IPS DF 6.9 (cell line): ENCODE results near the gene CDH4.

ENCODE experiments used
- DNase-seq: peaks from one replicate; pipeline ENCODE4 v3.0.0-alpha.2; 2013; ENCODE audit warnings: low read depth, low spot score
- H3K27ac ChIP-seq: one replicate; pipeline ENCODE4 v1.5.1; 2013; ENCODE audit warnings: low read length, control low read depth
- H3K27me3 ChIP-seq: 2 replicates; pipeline ENCODE4 v1.6.1; 2013; ENCODE audit warnings: mild to moderate bottlenecking, low read length; ENCODE audit not compliant: control insufficient read depth, insufficient read depth
- H3K36me3 ChIP-seq: 2 replicates; pipeline ENCODE4 v1.6.1; 2013; ENCODE audit warnings: low read length; ENCODE audit not compliant: control insufficient read depth, insufficient read depth
- H3K4me1 ChIP-seq: 2 replicates; pipeline ENCODE4 v1.6.1; 2013; ENCODE audit warnings: low read length; ENCODE audit not compliant: control insufficient read depth, insufficient read depth
- H3K4me3 ChIP-seq: 2 replicates; pipeline ENCODE4 v1.5.1; 2013; ENCODE audit warnings: mild to moderate bottlenecking, low read length
- H3K9me3 ChIP-seq: 2 replicates; pipeline ENCODE4 v1.6.1; 2013; ENCODE audit warnings: low read length, inconsistent platforms; ENCODE audit not compliant: control insufficient read depth, insufficient read depth
- WGBS: extraction: QIAGEN DNeasy Blood & Tissue Kit; methylation state at CpG from one replicate; pipeline ENCODE4 v1.1.7; 2013; ENCODE audit warnings: mixed read lengths, missing lambda C conversion rate; ENCODE audit not compliant: insufficient read length, insufficient coverage; 5-methylcytosine and 5-hydroxymethylcytosine counted together

CDH4 gene

GRCh38 chr20:61873651-61874420 is 621.8 kb downstream of the CDH4 start:
- DNase-seq: no peak
- Histone ChIP-seq H3K4me1 (no peaks in the 10 kb centered on the region; the same call in 1 of the 2 replicates), H3K27me3 (no peaks in the 10 kb centered on the region), H3K36me3 (no peaks in the 10 kb centered on the region), H3K27ac (no peak overlapping the region), H3K4me3 (no peak overlapping the region), H3K9me3 (no peaks in the 10 kb centered on the region)
- WGBS: no CpG with 5 or more reads among the region's 38 CpGs

GRCh38 chr20:61874421-61875068 is 622.5 kb downstream of the CDH4 start:
- Histone ChIP-seq H3K9me3 (no peaks in the 10 kb centered on the region), H3K27me3 (no peaks in the 10 kb centered on the region), H3K4me3 (no peak overlapping the region), H3K36me3 (no peaks in the 10 kb centered on the region), H3K27ac (no peak overlapping the region), H3K4me1 (no peaks in the 10 kb centered on the region; the same call in 1 of the 2 replicates)
- no CpG with 5 or more reads among the region's 27 CpGs for WGBS
- DNase-seq: no peak

- Histone ChIP-seq H3K4me3 (no peak overlapping the region), H3K27me3 (no peaks in the 10 kb centered on the region), H3K36me3 (no peaks in the 10 kb centered on the region), H3K4me1 (no peaks in the 10 kb centered on the region; the same call in 1 of the 2 replicates), H3K27ac (no peak overlapping the region), H3K9me3 (no peaks in the 10 kb centered on the region)
- no CpG with 5 or more reads among the region's 25 CpGs for WGBS
- DNase-seq: no peak
Observed at GRCh38 chr20:61875221-61875885, 623.3 kb downstream of the CDH4 start.

DNA sequence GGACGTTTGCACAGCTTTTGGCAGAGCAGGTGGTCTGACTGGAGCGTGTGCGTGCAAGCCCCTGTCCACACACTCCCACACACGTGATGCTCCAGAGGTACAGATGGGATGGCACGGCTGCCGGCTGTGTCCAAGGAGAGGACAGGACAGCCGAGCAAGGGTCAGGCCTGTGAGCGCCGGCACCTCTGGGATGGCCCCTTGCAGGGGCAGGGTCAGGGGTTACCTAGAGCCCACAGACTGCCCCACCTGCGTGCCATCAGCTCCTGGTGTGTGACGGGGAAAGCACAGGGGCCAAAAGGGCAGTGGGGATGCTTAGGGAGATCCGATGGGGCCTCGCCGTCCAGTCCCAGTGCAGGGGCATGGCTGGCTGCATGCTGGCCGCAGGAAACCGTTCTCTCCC is 623.9 kb downstream of the CDH4 start:
- Histone ChIP-seq H3K27me3 (no peaks in the 10 kb centered on the region), H3K9me3 (no peaks in the 10 kb centered on the region), H3K36me3 (no peaks in the 10 kb centered on the region), H3K4me3 (no peak overlapping the region), H3K4me1 (no peaks in the 10 kb centered on the region; the same call in 1 of the 2 replicates), H3K27ac (no peak overlapping the region)
- WGBS: no CpG with 5 or more reads among the region's 16 CpGs
- DNase-seq: no peak

DNA sequence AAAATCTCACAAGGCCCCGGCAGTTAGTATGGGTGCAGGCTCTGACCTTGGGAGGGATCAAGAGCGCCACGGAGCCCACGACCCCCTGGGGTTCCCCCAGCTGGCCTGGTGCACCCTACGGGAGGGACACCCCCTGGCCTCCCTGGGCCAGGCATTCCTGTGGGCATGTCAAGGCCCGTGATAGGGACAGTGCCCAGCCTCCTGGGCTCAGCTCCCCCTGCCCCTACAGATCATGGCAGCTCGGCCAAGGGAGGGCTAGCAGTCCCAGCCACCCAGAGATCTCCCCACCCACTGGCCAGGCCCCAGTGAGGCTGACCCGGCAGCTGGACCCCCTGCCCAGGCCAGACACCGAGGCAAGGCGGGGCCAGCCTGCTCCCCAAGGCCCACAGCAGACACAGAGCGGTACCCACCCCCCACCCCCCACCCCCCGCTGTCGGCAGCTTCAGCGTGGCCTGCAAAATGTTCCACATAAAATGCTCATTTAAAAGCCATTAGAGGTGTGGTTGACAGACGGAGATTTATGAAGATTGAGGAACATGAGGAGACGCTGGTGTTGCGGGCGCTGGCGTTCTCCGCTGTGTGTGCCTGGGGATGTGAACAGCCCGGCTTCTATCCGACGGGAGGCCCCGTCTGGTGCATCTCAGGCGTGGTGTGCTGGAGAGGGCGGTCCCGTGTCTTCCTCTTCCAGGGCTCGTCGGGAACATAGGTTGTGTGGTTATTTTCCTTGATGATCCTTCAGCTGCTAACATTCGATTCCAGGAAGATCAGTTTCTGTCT is 625.1 kb downstream of the CDH4 start:
- Histone ChIP-seq H3K4me3 (no peak overlapping the region), H3K27me3 (no peaks in the 10 kb centered on the region), H3K27ac (no peak overlapping the region), H3K9me3 (no peaks in the 10 kb centered on the region), H3K4me1 (no peaks in the 10 kb centered on the region; the same call in 1 of the 2 replicates), H3K36me3 (no peaks in the 10 kb centered on the region)
- no peak for DNase-seq
- WGBS: no CpG with 5 or more reads among the region's 30 CpGs

DNA sequence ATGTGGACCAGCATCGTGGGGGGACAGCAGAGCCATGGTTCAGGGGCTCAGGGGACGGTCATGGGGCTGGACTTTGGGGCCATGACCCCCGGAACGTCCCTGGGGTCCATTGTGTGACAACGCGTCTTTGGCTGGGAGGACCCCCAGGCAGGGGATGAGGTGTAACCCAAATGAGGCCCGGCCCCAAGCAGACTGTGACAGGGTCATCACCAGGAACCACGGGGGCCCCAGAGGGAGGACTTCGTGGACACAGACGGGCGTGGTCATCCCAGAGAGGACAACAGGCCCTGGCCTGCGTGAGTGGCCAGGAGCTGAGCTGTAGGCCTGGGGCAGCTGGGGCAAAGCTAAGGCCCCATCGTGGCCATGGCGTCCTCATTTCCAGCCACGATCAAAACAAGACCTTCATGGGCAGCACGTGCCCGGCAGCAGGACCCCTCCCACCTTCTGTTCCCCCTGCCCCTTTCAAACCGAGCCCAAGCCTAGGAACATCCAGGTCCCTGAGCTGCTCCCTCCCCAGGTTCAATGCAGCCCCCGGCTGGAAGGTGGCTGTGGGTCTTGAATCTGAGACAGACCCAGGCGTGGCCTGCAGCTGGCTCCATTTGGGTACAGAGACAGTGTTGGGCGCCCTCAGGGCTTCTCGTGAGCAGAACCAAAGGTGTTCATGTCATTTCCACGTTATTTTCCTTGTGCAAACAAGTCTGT is 625.9 kb downstream of the CDH4 start:
- DNase-seq: no peak

DNA sequence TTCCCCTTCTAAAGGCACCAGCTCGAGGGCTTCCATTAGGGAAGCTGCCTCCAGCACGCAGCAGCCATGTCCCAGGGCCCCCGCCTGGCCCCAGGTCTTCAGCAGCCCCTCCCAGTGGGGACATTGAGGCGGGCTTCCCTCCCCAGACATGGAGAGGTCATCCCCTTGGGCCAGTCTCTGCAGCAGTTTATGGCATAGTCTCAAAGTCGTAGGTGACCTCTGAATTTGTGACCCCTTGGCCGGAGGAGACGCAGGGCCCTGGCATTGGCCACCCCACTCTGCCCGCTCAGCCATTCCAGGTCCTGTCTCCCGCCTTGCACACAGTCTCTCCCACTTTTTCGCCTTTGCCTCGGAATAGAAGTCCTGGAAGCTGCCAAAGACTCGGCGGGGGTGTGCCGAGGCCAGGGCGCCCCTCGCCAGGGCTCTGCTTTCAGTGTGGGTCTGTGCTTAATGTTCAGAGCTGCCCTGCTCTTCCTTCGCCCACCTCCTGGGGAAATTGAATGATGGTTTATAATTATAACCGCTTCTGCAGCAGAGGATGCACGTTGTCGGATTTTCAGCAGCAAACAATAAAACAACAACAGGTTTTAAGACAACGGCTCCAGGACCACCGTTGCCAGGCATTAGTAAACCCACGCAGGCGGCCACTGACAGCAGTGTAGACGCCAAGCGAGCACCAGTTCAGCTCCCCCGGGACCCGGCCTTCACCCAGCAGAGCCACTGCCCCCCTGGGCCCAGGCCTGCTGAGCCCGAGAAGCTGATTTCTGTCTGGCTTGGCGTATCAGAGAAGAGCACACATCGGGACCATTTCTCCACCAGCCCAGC is 626.6 kb downstream of the CDH4 start:
- Histone ChIP-seq H3K4me3 (no peak overlapping the region), H3K9me3 (no peaks in the 10 kb centered on the region), H3K36me3 (no peaks in the 10 kb centered on the region), H3K4me1 (no peaks in the 10 kb centered on the region; the same call in 1 of the 2 replicates), H3K27ac (no peak overlapping the region), H3K27me3 (no peaks in the 10 kb centered on the region)
- DNase-seq: no peak
- WGBS: no CpG with 5 or more reads among the region's 31 CpGs

More for the DNA sequence above, 625.9 kb downstream of the CDH4 start:
- Histone ChIP-seq H3K27ac (no peak overlapping the region), H3K4me1 (no peaks in the 10 kb centered on the region; the same call in 1 of the 2 replicates), H3K9me3 (no peaks in the 10 kb centered on the region), H3K36me3 (no peaks in the 10 kb centered on the region), H3K27me3 (no peaks in the 10 kb centered on the region), H3K4me3 (no peak overlapping the region)
- no CpG with 5 or more reads among the region's 23 CpGs for WGBS

DNA sequence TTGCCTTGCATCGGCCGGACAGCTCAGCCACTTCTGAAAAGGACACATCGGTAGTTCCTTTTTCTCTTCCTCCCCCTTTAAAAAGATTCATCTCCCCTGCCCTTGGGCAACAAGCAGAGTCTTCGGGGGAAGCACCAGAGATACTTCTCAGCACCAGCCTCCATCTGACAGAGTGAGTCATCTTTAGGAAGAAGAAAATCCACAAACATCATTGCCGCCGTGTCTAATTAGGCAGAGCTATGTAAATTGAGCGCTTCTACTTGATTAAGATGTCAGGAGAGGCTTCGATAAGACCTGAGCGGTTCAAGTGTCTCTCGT is 627.2 kb downstream of the CDH4 start:
- no peaks in the 10 kb centered on the region for H3K9me3 ChIP-seq
- no peaks in the 10 kb centered on the region; the same call in 1 of the 2 replicates for H3K4me1 ChIP-seq
- WGBS: no CpG with 5 or more reads among the region's 10 CpGs
- no peaks in the 10 kb centered on the region; the same call in 1 of the 2 replicates for H3K27me3 ChIP-seq
- H3K4me3 ChIP-seq: no peak overlapping the region
- no peaks in the 10 kb centered on the region for H3K36me3 ChIP-seq
- H3K27ac ChIP-seq: no peak overlapping the region
- DNase-seq: no peak

DNA sequence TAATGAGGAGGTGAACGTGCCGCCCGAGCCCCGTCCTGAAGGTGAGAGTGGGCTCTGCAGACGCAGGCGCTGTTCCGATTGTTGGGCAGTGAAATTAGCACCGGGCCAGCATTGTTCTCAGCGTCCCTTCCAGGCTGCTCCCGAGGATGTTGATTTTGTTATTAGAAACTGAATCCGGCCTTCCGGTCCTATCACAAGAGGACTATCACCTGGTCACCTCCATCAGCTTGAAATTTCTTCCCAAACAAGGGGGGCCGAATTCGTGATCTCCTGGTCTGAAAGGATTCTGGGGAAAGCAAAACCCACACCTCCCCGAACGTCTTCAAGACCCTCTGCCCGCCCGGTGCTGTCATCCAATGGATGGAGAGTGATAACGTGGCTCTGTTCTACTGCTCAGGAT is 627.6 kb downstream of the CDH4 start:
- Histone ChIP-seq H3K27ac (no peak overlapping the region), H3K27me3 (no peaks in the 10 kb centered on the region; the same call in 1 of the 2 replicates), H3K4me1 (no peaks in the 10 kb centered on the region; the same call in 1 of the 2 replicates), H3K4me3 (no peak overlapping the region), H3K9me3 (no peaks in the 10 kb centered on the region), H3K36me3 (no peaks in the 10 kb centered on the region)
- no CpG with 5 or more reads among the region's 19 CpGs for WGBS
- DNase-seq: no peak
